Raji (cell line): ENCODE results near the gene IQCF6.

Source experiments
- POLR2A ChIP-seq: IDR thresholded peaks from 2 replicates; pipeline ENCODE4 v1.6.1; 2011; ENCODE audit warnings: low read depth, low read length, control low read depth; ENCODE audit not compliant: insufficient read depth

Gene IQCF6

DNA sequence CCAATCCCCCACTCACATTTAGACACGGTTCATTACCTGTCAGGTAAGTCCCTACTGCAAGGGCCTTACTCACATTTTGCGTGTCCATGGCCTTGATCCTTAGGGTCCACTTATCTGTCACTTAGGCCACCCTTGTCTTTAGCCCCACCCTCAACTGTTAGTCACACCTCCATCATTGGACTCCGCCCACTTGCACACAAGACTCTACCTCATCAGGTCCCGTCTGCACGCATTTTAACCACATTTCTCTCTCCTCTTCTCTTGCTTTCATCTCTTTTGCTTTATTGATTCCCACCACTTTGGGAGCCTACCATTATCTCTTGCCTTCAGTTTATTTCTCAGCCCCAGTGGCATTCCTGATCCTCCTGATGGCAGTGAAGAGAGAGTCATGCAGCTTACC, at the start of gene IQCF6:
IQCF6 (minus strand) TSS at position 101 of the 400 bp plus-strand sequence; CDS start at position 88, 13 bp downstream.
- no peak for TF ChIP-seq POLR2A

DNA sequence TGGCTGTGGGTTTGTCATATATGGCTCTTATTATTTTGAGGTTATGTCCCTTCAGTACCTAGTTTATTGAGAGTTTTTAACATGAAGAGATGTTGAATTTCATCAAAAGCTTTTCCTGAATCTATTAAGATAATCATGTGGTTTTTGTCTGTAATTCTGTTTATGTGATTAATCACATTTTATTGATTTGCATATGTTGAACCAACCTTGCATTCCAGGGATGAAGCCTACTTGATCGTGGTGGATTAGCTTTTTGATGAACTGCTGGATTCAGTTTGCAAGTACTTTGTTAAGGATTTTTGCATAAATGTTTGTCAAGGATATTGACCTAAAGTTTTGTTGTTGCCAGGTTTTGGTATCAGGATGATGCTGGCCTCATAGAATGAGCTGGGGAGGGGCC, 49.3 kb upstream of the IQCF6 start:
- no peak for TF ChIP-seq POLR2A

DNA sequence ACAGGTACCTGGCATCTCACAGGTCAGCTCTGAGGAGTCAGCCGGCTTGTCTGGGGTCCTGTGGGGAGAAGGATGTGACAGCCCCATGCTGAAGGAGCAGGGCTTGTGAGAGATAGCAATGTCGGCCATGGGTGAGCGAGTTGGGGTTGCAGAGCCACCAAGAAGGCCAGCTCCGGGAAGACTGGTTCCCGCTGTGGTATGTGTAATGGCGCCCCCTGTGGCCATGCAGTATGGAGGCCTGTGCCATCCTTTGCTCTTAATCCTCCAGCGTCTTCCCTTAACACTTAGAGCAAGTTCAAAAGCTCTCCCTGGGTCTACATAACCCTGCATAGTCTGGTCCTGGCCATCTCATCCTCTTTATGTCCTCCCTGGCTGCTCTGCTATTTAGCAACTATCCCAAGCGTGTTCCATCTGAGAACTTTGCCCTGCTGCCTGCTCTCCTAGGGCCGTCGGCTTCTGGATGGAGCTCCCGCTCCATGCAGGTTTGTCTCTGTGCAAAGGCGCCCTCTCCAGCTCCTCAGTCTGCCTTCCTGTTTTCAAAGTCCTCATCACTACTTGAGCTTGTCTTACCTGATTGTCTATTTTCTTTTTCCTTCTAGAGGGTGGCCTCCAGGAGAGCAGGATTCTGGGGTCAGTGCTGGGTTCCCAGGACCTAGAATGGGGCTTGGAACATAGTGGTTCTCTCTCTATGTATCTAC, 40.8 kb upstream of the IQCF6 start:
- TF ChIP-seq POLR2A: no peak

DNA sequence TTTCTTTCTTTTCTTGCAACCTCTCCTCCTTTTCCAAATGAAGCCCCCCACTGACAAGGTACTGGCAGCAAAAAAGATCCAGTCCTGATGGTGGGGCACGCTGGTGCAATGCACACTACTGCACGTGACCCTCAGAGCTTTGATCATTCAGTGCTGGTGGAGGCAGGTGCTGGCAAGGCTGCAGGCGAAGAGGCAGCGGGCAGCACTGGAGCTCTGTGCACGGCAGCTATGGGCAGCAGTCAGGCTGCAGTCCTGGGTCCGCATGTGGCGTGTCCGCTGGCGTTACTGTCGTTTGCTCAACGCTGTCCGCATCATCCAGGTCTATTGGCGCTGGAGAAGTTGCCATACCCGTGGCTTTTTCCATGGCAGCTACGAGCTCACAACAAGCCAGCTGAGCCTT, 40.1 kb upstream of the IQCF6 start:
- no peak for TF ChIP-seq POLR2A

DNA sequence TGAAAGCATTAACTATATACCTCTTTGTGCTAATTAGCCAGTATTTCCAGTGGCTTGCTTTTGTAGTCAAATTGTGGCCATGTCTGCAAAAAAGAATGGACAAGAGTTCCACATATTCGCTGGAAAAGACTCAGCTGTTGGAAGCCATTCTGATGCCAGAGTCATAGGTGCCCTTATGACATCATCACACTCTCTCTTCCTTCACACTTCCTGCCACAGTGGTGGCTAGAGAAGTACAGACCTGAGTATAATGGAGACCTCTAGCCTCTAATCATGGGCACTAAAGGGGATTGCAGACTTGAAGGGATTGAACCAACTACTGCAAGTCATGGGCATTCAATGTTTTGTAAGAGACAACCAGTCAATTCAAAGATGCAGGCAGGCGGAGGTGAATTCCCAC, 38.3 kb upstream of the IQCF6 start:
- no peak for TF ChIP-seq POLR2A

DNA sequence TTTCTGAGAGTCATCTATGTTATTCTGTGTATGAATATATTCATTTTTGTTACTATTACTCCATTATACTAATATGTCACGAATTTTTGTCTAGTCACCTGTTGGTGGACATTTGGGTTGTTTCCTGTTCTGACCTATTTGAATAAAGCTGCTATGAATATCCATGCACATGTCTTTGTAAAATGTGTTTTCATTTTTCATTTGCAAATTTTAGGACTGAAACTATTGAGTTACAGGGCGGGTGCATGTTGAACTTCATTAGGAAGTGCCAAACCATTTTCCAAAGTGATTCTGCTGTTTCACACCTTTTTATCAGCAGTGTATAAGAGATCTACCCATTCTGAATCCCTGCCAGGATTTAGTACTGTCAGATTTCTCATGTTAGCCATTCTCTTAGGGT, 37.7 kb upstream of the IQCF6 start:
- no peak for TF ChIP-seq POLR2A

DNA sequence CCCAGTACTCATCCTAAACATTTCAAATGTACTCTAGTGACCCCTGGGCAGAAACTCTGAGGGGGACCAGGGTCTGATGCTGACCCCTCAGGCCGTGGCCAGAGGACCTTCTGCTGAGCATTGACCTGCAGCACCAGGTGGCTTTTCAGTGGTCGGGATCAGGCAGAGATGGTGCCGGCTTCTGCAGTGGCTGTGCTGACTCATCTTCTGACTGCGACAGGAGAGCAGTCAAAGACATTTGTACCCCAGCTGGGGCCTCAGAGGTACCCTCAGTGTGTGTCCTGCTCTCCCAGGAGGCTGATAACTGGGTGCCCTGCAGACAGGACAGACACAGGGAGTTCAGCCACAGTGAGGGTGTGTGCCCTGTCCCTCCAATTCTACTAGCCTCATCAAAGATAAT, 36.6 kb upstream of the IQCF6 start:
- TF ChIP-seq POLR2A: no peak

DNA sequence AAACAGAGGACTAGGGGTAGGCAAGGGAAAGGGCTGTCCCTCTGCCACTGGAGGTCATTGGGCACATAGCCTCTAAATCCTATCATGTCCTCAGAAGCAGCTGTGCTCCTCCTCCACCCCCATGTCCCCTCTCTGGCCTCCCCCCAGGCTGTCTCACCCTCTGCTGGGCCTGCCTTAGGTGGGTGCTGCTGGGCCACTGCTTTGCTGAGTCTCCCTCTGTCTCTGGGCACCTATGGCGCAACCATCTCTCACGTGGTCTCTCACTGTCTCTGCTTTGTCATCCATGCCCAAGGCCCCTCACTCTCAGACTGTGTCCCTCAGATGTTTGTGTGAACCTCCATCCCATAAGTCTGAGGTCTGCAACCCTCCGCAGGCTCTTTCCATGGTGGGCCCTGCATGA, 35.0 kb upstream of the IQCF6 start:
- TF ChIP-seq POLR2A: no peak

DNA sequence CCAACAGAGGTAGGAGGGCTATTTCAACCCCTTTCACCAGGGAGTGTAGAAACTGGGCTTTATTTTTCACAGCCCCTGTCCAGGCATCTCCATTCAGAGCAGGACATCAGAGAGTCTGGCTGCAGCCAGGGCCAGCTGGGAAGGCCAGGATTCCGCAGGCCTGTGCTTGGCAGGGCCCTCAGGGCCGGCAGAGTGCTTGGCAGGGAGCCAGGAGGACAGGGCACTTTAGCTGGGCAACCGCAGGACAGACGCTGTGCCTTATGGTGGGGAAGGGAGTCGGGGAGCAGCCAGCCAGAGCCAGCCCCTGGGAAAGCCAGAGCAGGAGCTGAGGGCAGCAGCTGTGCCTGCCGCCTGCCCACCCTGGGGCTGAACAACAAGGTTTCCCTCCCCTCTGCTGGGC, 34.5 kb upstream of the IQCF6 start:
- TF ChIP-seq POLR2A: no peak

DNA sequence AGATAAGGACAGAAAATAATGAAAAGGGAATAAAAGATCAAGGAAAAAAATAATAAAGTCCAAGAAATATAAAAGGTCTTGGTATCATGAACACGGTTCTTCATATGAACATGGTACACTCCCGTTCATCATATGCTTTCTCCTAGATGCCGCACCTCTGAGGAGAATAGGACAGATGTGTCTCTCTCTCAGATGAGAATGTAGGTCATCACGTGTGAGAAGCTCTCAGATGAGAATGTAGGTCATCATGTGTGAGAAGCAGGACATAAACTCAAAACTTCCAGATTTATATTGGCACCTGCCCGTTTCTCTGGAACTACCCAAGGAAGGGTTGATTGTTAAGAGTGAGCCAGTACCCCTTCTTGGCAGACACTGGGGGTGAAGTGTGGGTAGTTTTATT, 29.9 kb upstream of the IQCF6 start:
- TF ChIP-seq POLR2A: no peak

DNA sequence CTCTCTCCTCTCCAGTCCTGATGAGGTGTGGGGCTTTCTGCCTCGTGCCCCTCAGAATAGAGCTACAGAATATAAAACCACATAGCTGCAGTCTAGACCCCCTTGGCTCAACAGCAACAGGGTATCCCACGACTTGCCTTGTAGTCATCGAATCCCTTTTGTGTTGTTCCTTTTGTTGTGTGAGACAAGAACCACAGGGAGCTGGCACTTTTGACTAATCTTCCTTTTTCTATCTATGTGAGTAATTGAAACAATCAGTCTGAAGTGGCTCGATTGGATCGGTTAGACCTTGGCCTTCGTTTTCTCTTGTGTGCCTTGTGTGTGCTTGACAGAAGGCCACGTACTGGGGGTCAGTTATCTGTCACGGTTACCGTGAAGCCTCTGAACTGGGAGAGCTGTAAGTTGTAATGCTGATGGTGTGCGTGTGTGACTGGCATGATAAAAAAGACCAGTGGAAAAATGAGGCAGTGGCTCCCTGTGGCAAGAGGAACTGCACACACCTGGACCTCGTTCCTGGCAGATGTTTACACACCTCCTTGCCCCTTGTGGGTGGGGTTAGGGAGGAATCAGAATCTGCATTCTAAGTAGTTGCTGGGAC, 23.2 kb upstream of the IQCF6 start:
- no peak for TF ChIP-seq POLR2A

DNA sequence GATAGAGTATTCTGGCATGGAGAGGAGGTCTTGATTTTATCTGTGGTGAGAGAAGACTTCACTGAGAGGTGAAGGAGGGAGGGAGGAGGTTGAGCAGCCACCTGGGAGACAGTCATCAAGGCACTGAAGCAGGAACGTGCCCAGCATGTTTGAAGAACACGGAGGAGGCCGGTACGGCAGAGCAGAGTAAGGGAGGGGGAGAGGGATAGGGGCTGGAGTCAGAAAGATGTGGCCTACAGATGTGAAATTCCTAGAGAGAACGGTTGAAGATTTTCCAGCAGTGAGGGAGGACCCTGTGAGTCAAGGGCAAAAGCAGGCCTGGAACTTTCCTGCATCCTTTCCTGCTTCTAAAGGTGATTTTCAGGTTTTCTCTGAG, 21.7 kb upstream of the IQCF6 start:
- TF ChIP-seq POLR2A: no peak

DNA sequence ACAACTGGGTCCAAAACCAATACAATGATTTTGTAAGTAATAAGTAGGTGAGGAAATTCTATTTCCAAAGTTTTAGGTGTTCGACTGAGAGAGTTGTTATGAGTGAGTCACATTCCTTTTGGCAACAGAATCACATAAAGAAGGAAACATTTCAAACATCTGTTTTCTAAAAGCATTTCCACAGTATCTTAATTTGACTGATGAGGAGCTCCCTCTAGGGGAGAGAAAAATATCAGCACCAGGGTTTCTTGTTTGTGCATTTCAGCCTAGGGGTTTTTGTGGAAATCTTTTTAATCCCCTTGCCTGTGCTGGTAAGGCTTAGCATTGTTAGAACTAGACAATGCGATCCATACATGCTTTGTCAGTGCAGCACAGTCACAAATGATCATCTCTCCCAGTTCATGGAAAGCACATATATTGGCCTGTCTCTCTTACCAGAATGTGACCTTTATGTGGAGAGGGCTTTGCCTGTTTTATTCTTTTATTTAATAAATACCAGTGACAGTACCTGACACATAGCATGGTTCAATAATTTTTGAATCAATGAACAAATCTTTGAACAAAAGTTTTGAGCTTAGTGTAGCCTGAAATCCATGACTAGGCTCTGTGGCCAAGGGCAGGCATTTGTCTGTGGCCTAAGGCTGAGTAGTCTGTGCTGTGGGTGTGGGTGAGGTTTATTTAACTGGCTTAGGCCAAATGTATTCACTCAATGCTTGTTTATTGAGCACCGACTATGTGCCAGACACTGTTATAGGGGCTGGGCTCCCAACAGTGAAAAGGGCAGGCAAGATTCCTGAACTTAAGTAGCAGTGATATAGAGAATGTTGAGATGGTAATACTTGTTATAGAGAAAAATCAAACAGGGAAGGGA, 21.1 kb upstream of the IQCF6 start:
- TF ChIP-seq POLR2A: no peak

DNA sequence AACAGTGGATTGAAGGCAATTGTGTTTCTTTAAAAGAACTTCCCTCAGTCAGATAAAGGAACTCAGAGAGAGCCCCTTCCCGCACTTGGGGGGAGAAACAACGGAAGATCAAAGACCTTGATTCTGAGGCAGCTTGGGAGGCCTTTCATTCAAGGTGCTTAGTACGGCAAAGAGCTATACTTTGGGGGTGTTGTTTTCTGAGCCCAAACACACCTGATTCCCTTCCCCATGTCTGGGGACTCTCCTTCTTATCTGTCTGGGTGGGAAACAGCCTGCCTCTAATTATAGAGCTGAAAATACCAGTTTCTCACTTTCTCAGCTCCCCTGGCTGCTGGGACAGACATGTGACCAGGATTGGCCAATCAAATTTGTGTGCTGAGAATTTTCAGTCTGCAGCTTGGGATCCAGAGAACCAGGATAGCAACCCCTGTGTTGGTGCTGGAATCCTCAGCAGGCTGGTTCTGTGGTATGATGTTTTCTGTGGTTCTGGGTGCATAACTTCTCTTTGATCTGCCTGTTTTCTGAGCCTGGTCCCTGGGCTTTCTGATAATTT, 19.4 kb upstream of the IQCF6 start:
- TF ChIP-seq POLR2A: no peak

DNA sequence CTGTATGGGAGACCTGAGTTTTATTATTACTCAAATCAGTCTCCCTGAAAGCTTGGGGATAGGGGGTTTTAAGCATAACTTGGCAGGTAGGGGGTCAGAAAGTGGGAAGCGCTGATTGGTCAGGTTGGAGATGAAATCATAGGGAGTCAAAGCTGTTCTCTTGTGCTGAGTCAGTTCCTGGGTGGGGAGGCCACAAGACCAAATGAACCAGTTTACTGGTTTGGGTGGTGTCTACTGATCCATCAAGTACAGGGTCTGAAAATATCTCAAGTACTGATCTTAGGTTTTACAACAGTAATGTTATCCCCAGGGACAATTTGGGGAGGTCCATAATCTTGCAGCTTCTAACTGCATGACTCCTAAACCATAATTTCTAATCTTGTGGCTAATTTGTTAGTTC, 17.8 kb upstream of the IQCF6 start:
- TF ChIP-seq POLR2A: no peak

DNA sequence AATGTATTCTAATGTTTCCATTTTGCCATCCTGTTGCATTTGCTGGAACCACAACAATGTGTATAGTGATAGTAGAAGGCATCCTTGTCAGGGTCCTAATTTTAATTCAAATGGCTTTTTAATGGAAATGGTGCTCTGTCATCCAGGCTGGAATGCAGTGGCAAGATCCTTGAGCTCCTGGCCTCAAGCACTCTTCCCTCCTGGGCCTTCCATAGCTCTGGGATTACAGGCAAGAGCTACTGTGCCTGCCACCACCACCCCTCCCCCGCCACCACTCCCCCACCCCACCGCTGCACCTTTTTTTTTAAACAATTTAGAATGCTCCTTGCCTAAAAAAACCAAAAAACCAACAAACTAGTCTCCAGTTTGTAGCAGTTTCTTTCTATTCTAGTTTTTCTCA, 15.2 kb upstream of the IQCF6 start:
- no peak for TF ChIP-seq POLR2A

DNA sequence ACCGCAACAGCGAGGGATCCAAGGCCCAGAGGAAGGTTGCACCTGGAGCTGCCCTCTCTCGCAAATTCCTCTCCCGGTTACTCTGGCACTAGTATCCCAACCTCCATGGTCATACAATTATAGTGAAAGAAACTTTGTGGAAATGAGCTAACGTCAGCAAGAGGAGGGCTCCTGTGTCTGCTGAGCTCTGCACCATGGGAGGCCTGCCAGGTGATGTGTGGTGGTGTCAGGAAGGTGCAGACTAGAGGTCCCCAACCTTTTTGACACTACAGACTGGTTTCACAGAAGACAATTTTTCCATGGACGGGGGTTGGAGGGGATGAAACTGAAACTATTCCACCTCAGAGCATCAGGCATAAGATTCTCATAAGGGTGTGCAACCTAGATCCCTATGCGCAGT, 13.2 kb upstream of the IQCF6 start:
- no peak for TF ChIP-seq POLR2A

DNA sequence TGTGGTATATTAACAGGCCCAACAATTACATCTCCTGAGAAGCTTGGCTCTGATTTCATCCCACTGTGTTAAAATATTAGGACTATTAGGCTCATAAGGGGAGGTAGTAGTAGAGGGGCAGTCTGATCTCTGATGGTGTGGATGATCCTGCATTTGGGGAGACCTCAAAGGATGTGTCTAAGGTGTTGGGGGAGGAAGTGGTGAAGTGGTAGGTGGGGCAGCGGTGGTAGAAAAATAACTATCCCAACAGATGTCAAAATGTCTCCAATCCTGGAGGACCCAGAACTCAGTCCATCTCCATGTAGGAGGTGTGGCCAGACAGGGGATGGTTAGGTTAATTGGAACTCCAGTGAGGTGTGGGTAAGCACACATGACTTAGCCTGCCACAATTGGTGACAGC, 10.4 kb upstream of the IQCF6 start:
- no peak for TF ChIP-seq POLR2A
